GM12873 (cell line): Measurements from ENCODE around the gene IPO4.

Source experiments
- CTCF ChIP-seq: IDR thresholded peaks from 2 replicates; pipeline ENCODE4 v1.5.1; 2012; ENCODE audit warnings: low read depth, mild to moderate bottlenecking, moderate library complexity, low read length, control low read depth; ENCODE audit not compliant: insufficient read depth; ENCODE audit errors: missing control alignments

Gene IPO4

GRCh38 chr14:24184104-24184970 lies 4.3 kb downstream of the IPO4 start:
- TF ChIP-seq CTCF: no peak

- no peak for TF ChIP-seq CTCF
These were observed 5.6 kb downstream of the IPO4 start for GRCh38 chr14:24183014-24183481.

GRCh38 chr14:24182110-24182882 lies 6.3 kb downstream of the IPO4 start:
- TF ChIP-seq CTCF: no peak

- no peak for TF ChIP-seq CTCF
These were observed 7.1 kb downstream of the IPO4 start for GRCh38 chr14:24181371-24182077.

GRCh38 chr14:24179961-24180796 lies 8.4 kb downstream of the IPO4 start:
- no peak for TF ChIP-seq CTCF

- TF ChIP-seq CTCF: no peak
These were observed 9.2 kb downstream of the IPO4 start for GRCh38 chr14:24179294-24179960.
